Activated CD4-positive, CD25-positive, alpha-beta regulatory T cell treated with anti-CD3 and anti-CD28 coated beads, Interleukin-2, amount 50 U/mL, for 16 hours (primary cell): ENCODE measurements around the gene GADD45G.

ENCODE experiments used
- DNase-seq: peaks from one replicate; pipeline ENCODE4 v3.0.0-alpha.2; 2020; ENCODE audit warnings: low read depth, low spot score

Gene GADD45G

DNA sequence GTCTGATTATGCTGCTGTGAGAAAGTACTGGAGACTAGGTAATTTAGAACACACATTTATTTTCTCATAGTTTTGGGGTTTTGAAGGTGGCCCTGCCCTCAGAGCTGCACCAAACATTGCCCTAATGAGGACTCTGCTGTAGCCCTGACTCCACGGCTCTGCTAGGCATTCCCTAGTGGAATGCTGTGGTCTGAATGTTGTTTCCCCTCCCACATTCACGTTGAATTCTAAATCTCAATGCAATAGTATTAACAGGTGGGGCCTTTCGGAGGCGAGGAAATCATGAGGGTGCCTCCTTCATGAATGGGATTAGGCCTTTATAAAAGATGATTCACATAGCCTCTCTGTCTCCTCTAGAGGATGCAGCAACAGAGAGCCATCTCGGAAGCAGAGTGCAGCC lies 25.7 kb downstream of the GADD45G start:
- no peak for DNase-seq

DNA sequence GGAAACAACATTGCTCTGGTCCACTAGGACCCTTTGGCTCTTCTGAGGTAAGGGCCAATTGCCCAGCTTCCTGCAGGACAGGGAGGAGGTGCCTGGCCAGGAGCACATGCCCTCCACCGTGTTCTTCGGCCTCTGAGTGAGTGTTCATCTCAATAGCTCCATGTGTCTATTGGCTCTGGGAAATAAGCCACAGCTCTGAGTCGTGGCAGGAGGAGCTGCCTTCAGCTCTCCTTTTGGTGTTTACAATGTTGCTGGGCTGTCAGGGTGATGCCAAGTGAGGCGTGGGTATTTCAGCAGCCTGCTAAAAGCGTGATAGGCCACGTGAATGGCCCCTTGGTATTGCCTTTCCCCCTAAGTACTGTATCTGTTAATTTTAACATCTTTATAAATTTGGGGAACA lies 26.6 kb downstream of the GADD45G start:
- DNase-seq = no peak

DNA sequence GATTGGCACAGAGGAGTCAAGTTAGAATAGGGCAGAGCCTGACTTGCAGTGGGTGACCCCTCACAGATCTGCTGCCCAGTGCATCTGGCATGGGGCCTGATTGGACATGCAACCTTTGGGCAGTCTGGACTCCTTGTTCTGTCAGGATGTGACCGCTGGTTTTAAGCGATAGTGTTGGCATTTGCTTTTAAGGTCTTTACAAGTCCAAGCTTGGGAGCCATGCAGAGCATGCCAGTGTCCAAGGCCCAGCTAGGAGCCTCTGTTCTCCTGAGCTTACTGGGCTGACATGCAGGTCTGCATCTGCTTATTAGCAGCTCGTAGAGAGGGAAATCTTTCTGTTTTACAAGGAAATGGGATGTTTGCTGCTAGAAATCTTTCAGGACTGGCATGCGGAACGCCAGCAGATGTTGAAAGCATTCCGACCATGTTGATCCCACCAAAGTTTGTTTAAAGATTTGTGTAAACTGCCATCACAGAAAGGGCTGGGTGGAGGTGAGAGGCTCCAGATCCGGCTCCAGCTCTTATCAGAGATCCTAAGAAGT lies 27.5 kb downstream of the GADD45G start:
- DNase-seq = no peak

GRCh38 chr9:89632736-89633135 lies 27.9 kb downstream of the GADD45G start:
- DNase-seq = no peak

GRCh38 chr9:89633404-89633803 lies 28.6 kb downstream of the GADD45G start:
- no peak for DNase-seq

DNA sequence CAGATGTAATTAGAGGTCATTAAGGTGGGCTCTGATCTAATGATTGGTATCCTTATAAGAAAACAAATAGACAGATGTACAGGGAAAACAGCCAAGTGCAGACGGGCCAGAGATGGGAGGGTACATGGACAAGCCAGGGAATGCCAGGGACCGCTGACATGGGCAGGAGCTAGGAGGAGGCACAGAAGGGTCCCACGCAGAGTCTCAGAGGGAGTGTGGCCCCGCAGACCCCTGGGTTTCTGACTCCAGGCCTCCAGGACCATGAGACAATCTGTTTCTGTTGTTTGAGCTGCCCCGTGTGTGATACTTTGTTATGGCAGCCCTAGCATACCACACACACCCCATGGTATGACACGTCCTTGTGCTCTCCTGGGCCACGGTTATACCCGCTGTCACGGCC lies 29.1 kb downstream of the GADD45G start:
- no peak for DNase-seq

GRCh38 chr9:89634995-89635742 lies 30.4 kb downstream of the GADD45G start:
- no peak for DNase-seq

- DNase-seq = no peak
These were observed 31.0 kb downstream of the GADD45G start for GRCh38 chr9:89635816-89636215.

GRCh38 chr9:89637787-89638186 lies 33.0 kb downstream of the GADD45G start:
- no peak for DNase-seq

DNA sequence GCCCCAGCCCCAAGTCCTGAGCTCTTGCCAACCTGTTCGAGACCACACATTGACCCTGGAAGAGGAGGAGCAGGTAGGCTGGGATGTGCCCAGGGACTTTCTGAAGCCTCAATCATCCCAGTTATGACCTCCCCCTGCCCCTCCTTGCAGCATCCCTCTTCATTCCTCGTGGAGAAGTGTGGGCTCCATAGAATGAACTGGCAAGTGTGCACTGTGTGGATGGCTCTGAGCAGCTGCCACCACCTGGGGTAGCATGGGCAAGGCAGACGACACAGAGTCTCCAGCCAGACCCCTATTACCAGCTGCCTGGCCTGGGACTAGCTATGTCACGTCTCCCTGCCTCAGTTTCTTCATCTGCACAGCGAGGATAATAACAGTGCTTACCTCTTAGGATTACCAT lies 33.5 kb downstream of the GADD45G start:
- DNase-seq = no peak

DNA sequence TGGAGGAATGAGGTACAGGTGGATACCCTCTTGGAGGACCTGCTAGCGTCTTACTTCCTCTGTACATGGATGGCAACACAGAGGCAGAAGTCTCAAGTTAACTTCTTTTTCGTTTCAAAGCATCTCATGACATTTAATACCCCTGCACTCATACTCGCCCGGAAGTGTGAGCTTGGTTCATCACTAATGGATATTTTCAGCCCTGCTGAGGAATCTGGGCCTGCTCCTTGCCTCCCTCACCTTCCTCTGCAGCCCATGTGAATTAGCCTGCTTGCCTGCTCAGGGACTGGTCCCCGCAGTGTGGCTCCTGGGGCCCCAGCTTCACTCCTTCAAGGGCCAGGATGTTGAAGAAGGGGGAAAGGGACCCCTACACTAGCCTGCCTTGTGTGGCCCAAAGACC lies 34.1 kb downstream of the GADD45G start:
- no peak for DNase-seq

DNA sequence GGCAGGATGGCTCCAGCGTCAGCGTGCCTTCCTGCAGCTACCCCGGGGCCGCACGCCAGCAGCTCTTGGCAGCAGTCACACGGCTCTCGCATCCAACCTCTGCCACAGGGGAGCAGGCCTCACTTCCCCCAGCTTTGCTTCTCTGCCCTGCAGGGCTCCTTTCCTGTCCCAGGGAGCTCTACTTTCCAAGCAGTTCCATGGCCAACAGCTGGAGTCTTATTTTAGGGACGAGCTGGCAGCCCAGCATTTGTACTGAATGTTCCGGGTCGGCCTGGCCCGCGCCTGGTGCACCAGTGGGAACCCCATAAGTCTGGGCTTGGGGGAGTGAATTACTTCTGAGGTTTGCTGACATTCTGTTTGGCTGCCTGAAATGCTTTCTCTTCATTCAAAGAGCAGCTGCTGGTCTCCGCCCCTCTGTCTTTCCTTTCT lies 34.6 kb downstream of the GADD45G start:
- no peak for DNase-seq

DNA sequence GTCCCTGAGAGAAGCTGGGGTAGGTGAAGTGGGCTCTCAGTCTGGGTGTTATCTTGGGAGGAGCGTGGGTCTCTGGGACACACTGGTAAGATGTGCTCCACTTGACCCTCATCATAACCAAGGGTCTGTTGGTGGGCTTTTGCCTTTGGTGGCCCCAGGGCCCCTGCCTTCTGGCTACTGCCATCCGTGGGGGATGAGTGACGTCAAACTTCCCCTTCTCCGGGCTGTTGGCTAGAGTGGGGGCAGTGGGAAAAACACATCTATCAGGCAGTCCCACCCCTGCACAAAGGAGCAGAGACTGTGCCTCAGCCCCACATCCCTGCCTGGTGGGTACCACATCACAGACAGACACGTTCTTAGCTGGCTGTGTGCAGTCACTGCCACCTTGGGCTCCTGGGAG lies 35.1 kb downstream of the GADD45G start:
- no peak for DNase-seq

DNA sequence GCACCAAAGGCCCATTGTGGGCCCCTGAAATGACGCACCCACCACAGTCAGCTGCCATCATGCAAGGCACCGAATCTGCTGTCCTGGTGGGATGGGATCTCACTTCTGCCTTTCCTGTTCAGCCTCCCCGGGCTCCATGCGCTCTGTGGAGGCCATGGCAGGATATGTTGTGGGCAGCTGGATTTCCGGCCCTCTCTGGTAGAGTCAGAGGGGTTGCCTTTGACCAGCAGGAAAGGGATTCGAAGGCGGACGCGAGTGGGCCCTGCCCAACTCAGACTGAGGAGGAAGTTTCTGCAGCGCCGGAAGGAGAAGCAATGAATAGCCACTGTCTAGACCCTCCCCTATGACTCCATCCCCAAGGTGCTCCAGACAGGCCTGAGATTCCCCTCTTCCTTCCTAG lies 35.5 kb downstream of the GADD45G start:
- no peak for DNase-seq

- no peak for DNase-seq
These were observed 36.0 kb downstream of the GADD45G start for GRCh38 chr9:89640801-89641200.

DNA sequence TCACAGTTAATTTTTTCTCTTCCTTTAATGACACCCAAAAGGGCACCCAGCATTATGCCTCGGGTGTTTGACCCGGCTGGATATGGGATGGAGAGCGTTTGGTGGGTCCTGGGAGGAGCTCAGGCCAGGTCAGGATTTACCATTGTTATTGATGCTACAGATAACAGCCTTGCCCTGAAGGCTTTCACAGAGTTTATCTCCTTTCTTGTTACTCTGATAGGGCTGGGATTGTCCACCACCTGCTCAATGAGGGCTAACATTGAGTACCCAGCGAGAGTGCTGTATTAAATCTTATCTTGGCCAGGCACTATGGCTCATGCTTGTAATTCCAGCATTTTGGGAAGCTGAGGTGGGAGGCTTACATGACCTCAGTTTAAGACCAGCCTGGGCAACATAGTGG lies 37.2 kb downstream of the GADD45G start:
- no peak for DNase-seq

DNA sequence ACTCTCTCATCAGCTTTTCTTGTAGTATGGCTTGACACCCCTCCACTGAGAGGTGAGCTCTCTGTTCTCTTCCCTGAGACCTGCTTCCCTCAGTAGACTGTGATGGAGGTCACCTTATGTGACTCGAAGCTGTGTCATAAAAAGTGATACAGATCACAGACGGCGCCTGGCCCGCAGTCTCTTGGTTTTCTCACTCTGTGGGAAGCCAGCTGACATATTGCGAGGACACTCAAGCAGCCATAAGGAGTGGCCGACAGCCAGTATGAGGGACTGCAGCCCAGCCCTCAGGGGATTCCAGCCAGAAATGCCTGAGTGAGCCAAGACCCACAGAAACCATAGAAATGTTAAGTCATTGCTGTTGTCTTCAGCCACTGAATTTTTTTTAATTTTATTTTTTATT lies 38.0 kb downstream of the GADD45G start:
- no peak for DNase-seq

DNA sequence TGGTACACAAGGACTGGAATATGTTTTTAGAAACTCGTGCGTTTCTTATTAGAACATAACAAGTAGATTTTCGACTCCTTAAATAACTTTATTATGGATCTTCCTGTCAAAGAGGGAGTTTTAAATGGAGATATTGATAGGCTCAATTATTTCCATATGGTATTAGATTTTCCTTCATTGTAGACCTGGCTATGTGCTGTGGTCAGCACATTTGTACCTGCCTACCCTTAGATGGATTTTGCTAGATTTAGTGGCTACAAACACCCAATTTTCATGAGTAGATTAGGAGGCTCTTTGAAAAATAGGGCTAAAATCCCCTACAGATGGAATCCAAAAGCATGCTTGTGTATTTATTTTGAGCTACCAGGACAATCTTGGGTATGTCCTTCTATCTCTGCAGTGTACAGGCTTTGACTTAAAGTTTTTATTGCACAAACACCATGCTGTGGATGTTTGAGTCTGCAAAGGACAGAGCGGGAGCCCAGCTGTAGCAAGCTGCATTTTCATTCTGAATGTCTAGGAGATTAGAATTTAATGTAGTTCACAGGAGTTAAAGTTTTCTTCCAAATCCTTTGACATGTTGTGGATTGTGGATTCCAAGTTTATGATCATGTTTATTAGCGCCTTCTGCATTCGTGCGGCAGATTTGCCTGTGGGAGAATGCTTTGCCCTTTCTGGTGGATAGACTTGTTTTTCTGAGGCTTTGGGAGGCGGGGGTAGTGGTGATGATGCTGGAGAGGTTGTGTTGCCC lies 41.6 kb downstream of the GADD45G start:
- no peak for DNase-seq

- no peak for DNase-seq
These were observed 42.7 kb downstream of the GADD45G start for GRCh38 chr9:89647366-89648128.

- DNase-seq = no peak
These were observed 43.6 kb downstream of the GADD45G start for GRCh38 chr9:89648247-89649000.

- DNase-seq = no peak
These were observed 44.4 kb downstream of the GADD45G start for GRCh38 chr9:89649039-89649691.
